ENCODE results near the gene ZFHX2.
A peak's percentile ranks its signal among the peaks of the same experiment; 100 is the strongest.

The ZFHX2 gene

GRCh38 chr14:23572836-23573235 is 21.3 kb upstream of the ZFHX2 start:
- H3K4me3 ChIP-seq (ENCODE audit: low read depth in 1 of 2, low read length in 2 of 2), result no peak overlapping the region
- H3K9me3 ChIP-seq (ENCODE audit: control insufficient read depth in 1 of 2, low read length in 2 of 2), result no peaks in the 10 kb centered on the region
- H3K27me3 ChIP-seq (ENCODE audit: control insufficient read depth in 1 of 2, insufficient read depth in 2 of 2, low read length in 2 of 2), result peaks cover 24 to 30% of the 10 kb centered on the region in 2 donors
- no peak overlapping the region for H3K9ac ChIP-seq (ENCODE audit: low read depth in 1 of 2, low read length in 2 of 2)
- no peak overlapping the region for H3K27ac ChIP-seq (ENCODE audit: low read depth, low read length)
- no peaks in the 10 kb centered on the region for H3K36me3 ChIP-seq (ENCODE audit: control insufficient read depth in 1 of 2, insufficient read depth in 2 of 2, low read length in 2 of 2)
- peaks cover 16% of the 10 kb centered on the region in 2 donors for H3K4me1 ChIP-seq (ENCODE audit: control insufficient read depth in 1 of 2, insufficient read depth in 2 of 2, low read length in 2 of 2)

GRCh38 chr14:23572524-23572828 is 20.9 kb upstream of the ZFHX2 start:
- Histone ChIP-seq H3K27me3 (ENCODE audit: control insufficient read depth in 1 of 2, insufficient read depth in 2 of 2, low read length in 2 of 2) (peaks cover 21 to 27% of the 10 kb centered on the region in 2 donors), H3K4me3 (ENCODE audit: low read depth in 1 of 2, low read length in 2 of 2) (no peak overlapping the region), H3K9me3 (ENCODE audit: control insufficient read depth in 1 of 2, low read length in 2 of 2) (no peaks in the 10 kb centered on the region), H3K36me3 (ENCODE audit: control insufficient read depth in 1 of 2, insufficient read depth in 2 of 2, low read length in 2 of 2) (no peaks in the 10 kb centered on the region), H3K9ac (ENCODE audit: low read depth in 1 of 2, low read length in 2 of 2) (no peak overlapping the region), H3K4me1 (ENCODE audit: control insufficient read depth in 1 of 2, insufficient read depth in 2 of 2, low read length in 2 of 2) (peaks cover 16 to 18% of the 10 kb centered on the region in 2 donors), H3K27ac (ENCODE audit: low read depth, low read length) (no peak overlapping the region)

- Histone ChIP-seq H3K4me3 (ENCODE audit: low read depth in 1 of 2, low read length in 2 of 2) (no peak overlapping the region), H3K9ac (ENCODE audit: low read depth in 1 of 2, low read length in 2 of 2) (no peak overlapping the region), H3K27ac (ENCODE audit: low read depth, low read length) (no peak overlapping the region), H3K9me3 (ENCODE audit: control insufficient read depth in 1 of 2, low read length in 2 of 2) (no peaks in the 10 kb centered on the region), H3K27me3 (ENCODE audit: control insufficient read depth in 1 of 2, insufficient read depth in 2 of 2, low read length in 2 of 2) (peaks cover 20 to 23% of the 10 kb centered on the region in 2 donors), H3K36me3 (ENCODE audit: control insufficient read depth in 1 of 2, insufficient read depth in 2 of 2, low read length in 2 of 2) (no peaks in the 10 kb centered on the region), H3K4me1 (ENCODE audit: control insufficient read depth in 1 of 2, insufficient read depth in 2 of 2, low read length in 2 of 2) (peaks cover 15 to 19% of the 10 kb centered on the region in 2 donors)
Observed at GRCh38 chr14:23571701-23572523, 20.3 kb upstream of the ZFHX2 start.

GRCh38 chr14:23570806-23571483 is 19.4 kb upstream of the ZFHX2 start:
- Histone ChIP-seq H3K9me3 (ENCODE audit: control insufficient read depth in 1 of 2, low read length in 2 of 2) (no peaks in the 10 kb centered on the region), H3K9ac (ENCODE audit: low read depth in 1 of 2, low read length in 2 of 2) (no peak overlapping the region), H3K4me3 (ENCODE audit: low read depth in 1 of 2, low read length in 2 of 2) (no peak overlapping the region), H3K27ac (ENCODE audit: low read depth, low read length) (no peak overlapping the region), H3K36me3 (ENCODE audit: control insufficient read depth in 1 of 2, insufficient read depth in 2 of 2, low read length in 2 of 2) (peaks cover 0 to 3% of the 10 kb centered on the region in 2 donors), H3K27me3 (ENCODE audit: control insufficient read depth in 1 of 2, insufficient read depth in 2 of 2, low read length in 2 of 2) (peaks cover 11 to 14% of the 10 kb centered on the region in 2 donors), H3K4me1 (ENCODE audit: control insufficient read depth in 1 of 2, insufficient read depth in 2 of 2, low read length in 2 of 2) (peaks cover 17 to 18% of the 10 kb centered on the region in 2 donors)

- H3K4me1 ChIP-seq (ENCODE audit: control insufficient read depth in 1 of 2, insufficient read depth in 2 of 2, low read length in 2 of 2), result peaks cover 17 to 18% of the 10 kb centered on the region in 2 donors
- no peaks in the 10 kb centered on the region for H3K9me3 ChIP-seq (ENCODE audit: control insufficient read depth in 1 of 2, low read length in 2 of 2)
- H3K4me3 ChIP-seq (ENCODE audit: low read depth in 1 of 2, low read length in 2 of 2), result no peak overlapping the region
- H3K9ac ChIP-seq (ENCODE audit: low read depth in 1 of 2, low read length in 2 of 2), result no peak overlapping the region
- H3K36me3 ChIP-seq (ENCODE audit: control insufficient read depth in 1 of 2, insufficient read depth in 2 of 2, low read length in 2 of 2), result peaks cover 5 to 17% of the 10 kb centered on the region in 2 donors
- no peak overlapping the region for H3K27ac ChIP-seq (ENCODE audit: low read depth, low read length)
- peaks cover 4% of the 10 kb centered on the region in 2 donors for H3K27me3 ChIP-seq (ENCODE audit: control insufficient read depth in 1 of 2, insufficient read depth in 2 of 2, low read length in 2 of 2)
Observed at GRCh38 chr14:23569443-23570151, 18.0 kb upstream of the ZFHX2 start.

- Histone ChIP-seq H3K9ac (ENCODE audit: low read depth in 1 of 2, low read length in 2 of 2) (no peak overlapping the region), H3K9me3 (ENCODE audit: control insufficient read depth in 1 of 2, low read length in 2 of 2) (no peaks in the 10 kb centered on the region), H3K27me3 (ENCODE audit: control insufficient read depth in 1 of 2, insufficient read depth in 2 of 2, low read length in 2 of 2) (peaks cover 4% of the 10 kb centered on the region in 2 donors), H3K27ac (ENCODE audit: low read depth, low read length) (no peak overlapping the region), H3K36me3 (ENCODE audit: control insufficient read depth in 1 of 2, insufficient read depth in 2 of 2, low read length in 2 of 2) (peaks cover 5 to 25% of the 10 kb centered on the region in 2 donors), H3K4me1 (ENCODE audit: control insufficient read depth in 1 of 2, insufficient read depth in 2 of 2, low read length in 2 of 2) (peaks cover 17 to 18% of the 10 kb centered on the region in 2 donors), H3K4me3 (ENCODE audit: low read depth in 1 of 2, low read length in 2 of 2) (no peak overlapping the region)
Observed at GRCh38 chr14:23568600-23569331, 17.2 kb upstream of the ZFHX2 start.

- Histone ChIP-seq H3K27ac (ENCODE audit: low read depth, low read length) (no peak overlapping the region), H3K36me3 (ENCODE audit: control insufficient read depth in 1 of 2, insufficient read depth in 2 of 2, low read length in 2 of 2) (peaks cover 5 to 31% of the 10 kb centered on the region in 2 donors), H3K9me3 (ENCODE audit: control insufficient read depth in 1 of 2, low read length in 2 of 2) (no peaks in the 10 kb centered on the region), H3K27me3 (ENCODE audit: control insufficient read depth in 1 of 2, insufficient read depth in 2 of 2, low read length in 2 of 2) (peaks cover 0 to 4% of the 10 kb centered on the region in 2 donors), H3K4me1 (ENCODE audit: control insufficient read depth in 1 of 2, insufficient read depth in 2 of 2, low read length in 2 of 2) (peaks cover 17 to 18% of the 10 kb centered on the region in 2 donors), H3K9ac (ENCODE audit: low read depth in 1 of 2, low read length in 2 of 2) (peak overlapping the region; percentile 80 to 81), H3K4me3 (ENCODE audit: low read depth in 1 of 2, low read length in 2 of 2) (peak overlapping the region in 1 of 2 donors; percentile 81)
Observed at GRCh38 chr14:23568021-23568599, 16.5 kb upstream of the ZFHX2 start.

- peaks cover 17 to 18% of the 10 kb centered on the region in 2 donors for H3K4me1 ChIP-seq (ENCODE audit: control insufficient read depth in 1 of 2, insufficient read depth in 2 of 2, low read length in 2 of 2)
- H3K4me3 ChIP-seq (ENCODE audit: low read depth in 1 of 2, low read length in 2 of 2), result peak within 1 kb of the TSS; percentile 81 to 90
- H3K9me3 ChIP-seq (ENCODE audit: control insufficient read depth in 1 of 2, low read length in 2 of 2), result no peaks in the 10 kb centered on the region
- H3K27me3 ChIP-seq (ENCODE audit: control insufficient read depth in 1 of 2, insufficient read depth in 2 of 2, low read length in 2 of 2), result peaks cover 0 to 4% of the 10 kb centered on the region in 2 donors
- peak within 1 kb of the TSS; percentile 60 for H3K27ac ChIP-seq (ENCODE audit: low read depth, low read length)
- peaks cover 5 to 32% of the 10 kb centered on the region in 2 donors for H3K36me3 ChIP-seq (ENCODE audit: control insufficient read depth in 1 of 2, insufficient read depth in 2 of 2, low read length in 2 of 2)
- peak within 1 kb of the TSS; percentile 80 to 81 for H3K9ac ChIP-seq (ENCODE audit: low read depth in 1 of 2, low read length in 2 of 2)
Observed at GRCh38 chr14:23567186-23568020, 15.8 kb upstream of the ZFHX2 start, which contains the start of gene AP1G2. TSS of gene AP1G2 (minus strand) at chr14:23567791. CDS start at chr14:23567314, 477 bp downstream.

- Histone ChIP-seq H3K9me3 (ENCODE audit: control insufficient read depth in 1 of 2, low read length in 2 of 2) (no peaks in the 10 kb centered on the region), H3K27me3 (ENCODE audit: control insufficient read depth in 1 of 2, insufficient read depth in 2 of 2, low read length in 2 of 2) (peaks cover 0 to 4% of the 10 kb centered on the region in 2 donors), H3K9ac (ENCODE audit: low read depth in 1 of 2, low read length in 2 of 2) (peak overlapping the region; percentile 80 to 81), H3K4me1 (ENCODE audit: control insufficient read depth in 1 of 2, insufficient read depth in 2 of 2, low read length in 2 of 2) (peaks cover 17 to 18% of the 10 kb centered on the region in 2 donors), H3K27ac (ENCODE audit: low read depth, low read length) (no peak overlapping the region), H3K4me3 (ENCODE audit: low read depth in 1 of 2, low read length in 2 of 2) (peak overlapping the region; percentile 81 to 90), H3K36me3 (ENCODE audit: control insufficient read depth in 1 of 2, insufficient read depth in 2 of 2, low read length in 2 of 2) (peaks cover 11 to 38% of the 10 kb centered on the region in 2 donors)
Observed at GRCh38 chr14:23566778-23567185, 15.2 kb upstream of the ZFHX2 start.
